Measurements from ENCODE around the gene EDARADD. TPM values are rescaled to one million over a fixed set of nuclear protein-coding genes. Genes with fewer than 3 reads are reported as not detected.

Gene EDARADD
- total RNA-seq, 4 donors from 2014 or later, result 8.4 to 11.8 (median 8.8) TPM

- no peak overlapping the region for H3K4me3 ChIP-seq (replicated peaks in 1 of 3)
- H3K27ac ChIP-seq, result no peak overlapping the region
- 87 to 100% methylated on average over 3 of the region's 3 CpGs for WGBS, 2 donors
Measured at GRCh38 chr1:236426215-236426614, 32.1 kb downstream of the EDARADD start.

GRCh38 chr1:236429715-236430274 lies 35.7 kb downstream of the EDARADD start:
- H3K27me3 ChIP-seq, result no peaks in the 10 kb centered on the region
- H3K4me3 ChIP-seq (replicated peaks in 1 of 3), result no peak overlapping the region
- no peak overlapping the region for H3K27ac ChIP-seq
- no peak for DNase-seq
- TF ChIP-seq POLR2A (IDR thresholded peaks at IDR 0.05) (no peak), CTCF (IDR thresholded peaks at IDR 0.05) (no peak)
- intact Hi-C loops (cut with DNase I), result no loop called here
- no peaks in the 10 kb centered on the region for H3K36me3 ChIP-seq
- no peaks in the 10 kb centered on the region for H3K9me3 ChIP-seq
- H3K4me1 ChIP-seq, result peaks cover 6 to 8% of the 10 kb centered on the region in 2 donors

More at GRCh38 chr1:236426215-236426614, 32.1 kb downstream of the EDARADD start:
- peaks cover 6 to 8% of the 10 kb centered on the region in 2 donors for H3K4me1 ChIP-seq
- no peak for TF ChIP-seq POLR2A (IDR thresholded peaks at IDR 0.05)
- TF ChIP-seq CTCF (IDR thresholded peaks at IDR 0.05), result no peak
- DNase-seq, result no peak
- no peaks in the 10 kb centered on the region for H3K36me3 ChIP-seq
- no peaks in the 10 kb centered on the region for H3K9me3 ChIP-seq
- H3K27me3 ChIP-seq, result no peaks in the 10 kb centered on the region
- intact Hi-C loops (cut with DNase I), result no loop called here

GRCh38 chr1:236433819-236434315 lies 39.8 kb downstream of the EDARADD start:
- TF ChIP-seq CTCF (IDR thresholded peaks at IDR 0.05), result no peak
- intact Hi-C loops (cut with DNase I), result no loop called here
- H3K4me1 ChIP-seq, result no peaks in the 10 kb centered on the region

GRCh38 chr1:236438614-236439013 lies 44.5 kb downstream of the EDARADD start:
- H3K27me3 ChIP-seq, result no peaks in the 10 kb centered on the region
- intact Hi-C loops (cut with DNase I), result no loop called here
- no peak overlapping the region for H3K27ac ChIP-seq
- H3K4me3 ChIP-seq (replicated peaks in 1 of 3), result no peak overlapping the region
- TF ChIP-seq CTCF (IDR thresholded peaks at IDR 0.05), result no peak
- TF ChIP-seq POLR2A (IDR thresholded peaks at IDR 0.05), result no peak
- H3K36me3 ChIP-seq, result no peaks in the 10 kb centered on the region
- 95 to 97% methylated on average over 9 of the region's 9 CpGs for WGBS, 2 donors
- H3K9me3 ChIP-seq, result no peaks in the 10 kb centered on the region
- no peak for DNase-seq
- H3K4me1 ChIP-seq, result no peaks in the 10 kb centered on the region

More at GRCh38 chr1:236433819-236434315, 39.8 kb downstream of the EDARADD start:
- Histone ChIP-seq H3K9me3 (no peaks in the 10 kb centered on the region), H3K27me3 (no peaks in the 10 kb centered on the region), H3K27ac (no peak overlapping the region), H3K4me3 (replicated peaks in 1 of 3) (no peak overlapping the region), H3K36me3 (no peaks in the 10 kb centered on the region)
- no peak for DNase-seq
- 96% methylated on average over 6 of the region's 6 CpGs for WGBS, 2 donors

- 89 to 92% methylated on average over 2 of the region's 2 CpGs for WGBS, 2 donors
- TF ChIP-seq POLR2A (IDR thresholded peaks at IDR 0.05), result no peak
- no peak for TF ChIP-seq CTCF (IDR thresholded peaks at IDR 0.05)
- H3K4me1 ChIP-seq, result no peaks in the 10 kb centered on the region
- H3K9me3 ChIP-seq, result no peaks in the 10 kb centered on the region
- H3K36me3 ChIP-seq, result no peaks in the 10 kb centered on the region
- H3K27ac ChIP-seq, result no peak overlapping the region
- intact Hi-C loops (cut with DNase I), result no loop called here
- DNase-seq, result no peak
- no peak overlapping the region for H3K4me3 ChIP-seq (replicated peaks in 1 of 3)
- no peaks in the 10 kb centered on the region for H3K27me3 ChIP-seq
Measured at GRCh38 chr1:236440373-236440772, 46.3 kb downstream of the EDARADD start.

All from thyroid gland (tissue), 4 donors.